ENCODE data around the gene NFE2L2. TPM values are rescaled to one million over a fixed set of nuclear protein-coding genes. Genes with fewer than 3 reads are reported as not detected.
A peak's percentile ranks its signal among the peaks of the same experiment; 100 is the strongest.

NFE2L2 gene
- total and polyA plus RNA-seq, 8 donors, result 76.0 to 104 (median 88.7) TPM

- Histone ChIP-seq H3K36me3 (no peaks in the 10 kb centered on the region), H3K4me1 (peaks cover 4 to 7% of the 10 kb centered on the region in 2 donors), H3K9me3 (no peaks in the 10 kb centered on the region), H3K4me3 (no peak overlapping the region), H3K27me3 (no peaks in the 10 kb centered on the region), H3K27ac (peak overlapping the region in 1 of 2 donors; percentile 29)
- intact Hi-C loops (cut with DNase I), result no loop called here
- DNase-seq, result peak in 1 of 4 donors; percentile 25
- TF ChIP-seq CTCF (IDR thresholded peaks at IDR 0.05), result peak; percentile 15 to 36
- peak; percentile 53 for ATAC-seq
Observed at GRCh38 chr2:177296040-177296439, 31.5 kb upstream of the NFE2L2 start.

GRCh38 chr2:177295484-177295883, 31.0 kb upstream of the NFE2L2 start:
- peak; percentile 43 for ATAC-seq
- Histone ChIP-seq H3K27ac (peak overlapping the region in 1 of 2 donors; percentile 29), H3K4me1 (peaks cover 4 to 7% of the 10 kb centered on the region in 2 donors), H3K36me3 (no peaks in the 10 kb centered on the region), H3K4me3 (no peak overlapping the region), H3K9me3 (no peaks in the 10 kb centered on the region), H3K27me3 (no peaks in the 10 kb centered on the region)
- TF ChIP-seq CTCF (IDR thresholded peaks at IDR 0.05), result no peak
- peak in 1 of 4 donors; percentile 29 for DNase-seq
- intact Hi-C loops (cut with DNase I), result no loop called here

GRCh38 chr2:177291701-177292100, 27.2 kb upstream of the NFE2L2 start:
- H3K36me3 ChIP-seq, result no peaks in the 10 kb centered on the region
- DNase-seq (no peak), ATAC-seq (no peak)
- H3K4me1 ChIP-seq, result peaks cover 4 to 7% of the 10 kb centered on the region in 2 donors
- no peak overlapping the region for H3K4me3 ChIP-seq
- no peaks in the 10 kb centered on the region for H3K27me3 ChIP-seq
- H3K9me3 ChIP-seq, result no peaks in the 10 kb centered on the region
- intact Hi-C loops (cut with DNase I), result no loop called here
- no peak overlapping the region for H3K27ac ChIP-seq
- TF ChIP-seq CTCF (IDR thresholded peaks at IDR 0.05), result no peak

GRCh38 chr2:177289824-177290628, 25.5 kb upstream of the NFE2L2 start:
- intact Hi-C loops (cut with DNase I), result no loop called here
- ATAC-seq, result no peak
- no peak overlapping the region for H3K4me3 ChIP-seq

More at GRCh38 chr2:177289824-177290628, 25.5 kb upstream of the NFE2L2 start:
- no peaks in the 10 kb centered on the region for H3K4me1 ChIP-seq
- no peaks in the 10 kb centered on the region for H3K9me3 ChIP-seq
- no peak for DNase-seq
- no peaks in the 10 kb centered on the region for H3K36me3 ChIP-seq
- no peak for TF ChIP-seq CTCF (IDR thresholded peaks at IDR 0.05)
- no peak overlapping the region for H3K27ac ChIP-seq
- H3K27me3 ChIP-seq, result no peaks in the 10 kb centered on the region
